Neural progenitor cell (in vitro differentiated cells): ENCODE measurements around the gene CALCOCO2. TPM values are rescaled to one million over a fixed set of nuclear protein-coding genes. Genes with fewer than 3 reads are reported as not detected.

Experiments
- DNase-seq: peaks from one replicate; pipeline ENCODE4 v3.0.0-alpha.2; 2016; ENCODE audit warnings: low spot score
- H2AFZ ChIP-seq: fragments of 200-600 bp; sonication (generic); replicated peaks from 2 replicates; pipeline ENCODE4 v1.6.1; 2016; ENCODE audit warnings: antibody characterized with exemption
- H3F3A ChIP-seq: fragments of 200-600 bp; sonication (generic); 2 replicates; pipeline ENCODE4 v1.6.1; 2016; ENCODE audit warnings: antibody characterized with exemption, low read depth
- H3K27ac ChIP-seq: fragments of 200-600 bp; sonication (generic); 2 replicates; pipeline ENCODE4 v1.5.1; 2016; ENCODE audit warnings: mild to moderate bottlenecking
- H3K27me3 ChIP-seq: fragments of 200-600 bp; sonication (generic); 2 replicates; pipeline ENCODE4 v1.6.1; 2016; ENCODE audit warnings: mild to moderate bottlenecking, moderate library complexity
- H3K36me3 ChIP-seq: fragments of 200-600 bp; sonication (generic); 2 replicates; pipeline ENCODE4 v1.5.1; 2016
- H3K4me1 ChIP-seq: fragments of 200-600 bp; sonication (generic); 2 replicates; pipeline ENCODE4 v1.6.1; 2016; ENCODE audit warnings: mixed run types
- H3K4me2 ChIP-seq: fragments of 200-600 bp; sonication (generic); 2 replicates; pipeline ENCODE4 v1.6.1; 2016
- H3K4me3 ChIP-seq: fragments of 200-600 bp; sonication (generic); 2 replicates; pipeline ENCODE4 v1.5.1; 2016
- H3K79me2 ChIP-seq: fragments of 200-600 bp; sonication (generic); 2 replicates; pipeline ENCODE4 v1.6.1; 2016; ENCODE audit warnings: low read depth
- H3K9ac ChIP-seq: fragments of 200-600 bp; sonication (generic); 2 replicates; pipeline ENCODE4 v1.6.1; 2016
- H3K9me3 ChIP-seq: fragments of 200-600 bp; sonication (generic); 2 replicates; pipeline ENCODE4 v1.5.1; 2016; ENCODE audit warnings: low read depth
- H4K20me1 ChIP-seq: fragments of 200-600 bp; sonication (generic); 2 replicates; pipeline ENCODE4 v1.6.1; 2016; ENCODE audit warnings: low read depth
- H3K27ac Mint-ChIP-seq: 3 replicates; pipeline ENCODE4 v1.8.0; 2021; ENCODE audit warnings: mixed read lengths
- H3K27me3 Mint-ChIP-seq: 2 replicates; pipeline ENCODE4 v1.8.0; 2022; ENCODE audit warnings: low read depth, mild to moderate bottlenecking, inconsistent platforms, moderate library complexity, mixed read lengths; ENCODE audit not compliant: insufficient read depth
- H3K36me3 Mint-ChIP-seq: 3 replicates; pipeline ENCODE4 v1.8.0; 2021; ENCODE audit warnings: mixed read lengths
- H3K4me1 Mint-ChIP-seq: 3 replicates; pipeline ENCODE4 v1.8.0; 2021; ENCODE audit warnings: mixed read lengths
- H3K4me3 Mint-ChIP-seq: 3 replicates; pipeline ENCODE4 v1.8.0; 2021; ENCODE audit warnings: mild to moderate bottlenecking, moderate library complexity, mixed read lengths
- H3K9me3 Mint-ChIP-seq: 3 replicates; pipeline ENCODE4 v1.8.0; 2020; ENCODE audit warnings: mixed read lengths
- EZH2 ChIP-seq: fragments of 200-600 bp; sonication (generic); IDR thresholded peaks from 2 replicates; pipeline ENCODE4 v1.6.1; 2017; ENCODE audit warnings: antibody characterized with exemption, mild to moderate bottlenecking, moderate library complexity
- EZH2phosphoT487 ChIP-seq: fragments of 200-600 bp; sonication (generic); IDR thresholded peaks from 2 replicates; pipeline ENCODE4 v1.6.1; 2017; ENCODE audit warnings: antibody characterized with exemption
- small RNA-seq: library from RNA; depleted of rRNA; stranded (forward); fragments of <200 nt; gene quantifications from one replicate; pipeline ENCODE3, GENCODE V24; 2015
- total RNA-seq: library from RNA; depleted of rRNA; stranded (reverse); fragments of >200 nt; gene quantifications from 2 replicates; pipeline ENCODE4 v1.2.3, GENCODE V29; 2015; ENCODE audit warnings: low replicate concordance
- TF ChIP-seq, protein P1 (sequence below): fragments of 200-600 bp; sonication (generic); IDR thresholded peaks from 2 replicates; pipeline ENCODE4 v1.5.1; 2017; ENCODE audit warnings: antibody characterized with exemption, mild to moderate bottlenecking

Gene CALCOCO2
- total RNA-seq, 1 donor from 2014 or later: 34.1 TPM

DNA sequence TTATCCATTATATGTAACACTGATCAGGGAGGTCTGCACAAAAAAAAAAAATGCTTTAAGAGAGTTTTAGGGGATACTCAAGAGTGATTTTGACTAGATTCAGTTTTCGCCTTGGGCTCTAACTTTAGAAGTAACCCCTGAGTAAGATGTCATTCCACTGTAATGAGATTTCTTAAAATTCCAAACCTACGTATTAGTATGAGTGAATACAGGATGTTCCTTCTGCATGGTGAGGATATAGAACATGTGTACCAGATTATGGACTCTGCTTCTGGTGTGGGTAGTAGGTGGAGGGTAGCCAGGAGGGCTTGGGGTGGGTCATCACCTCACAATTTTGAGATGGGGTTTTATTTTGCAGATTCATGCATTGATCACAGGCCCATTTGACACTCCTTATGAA is 81.6 kb downstream of the CALCOCO2 start:
- Histone ChIP-seq H3K27me3 (no peaks in the 10 kb centered on the region), H3K79me2 (peaks cover 91% of the 10 kb centered on the region), H3K36me3 (no peaks in the 10 kb centered on the region), H3K9ac (no peak overlapping the region), H3K4me2 (no peak overlapping the region), H3K4me1 (peaks cover 14% of the 10 kb centered on the region), H2AFZ (no peak overlapping the region), H3K27ac (no peak overlapping the region), H3F3A (peaks cover 17% of the 10 kb centered on the region), H3K9me3 (no peaks in the 10 kb centered on the region), H4K20me1 (peaks cover 73% of the 10 kb centered on the region), H3K4me3 (no peak overlapping the region)
- H3K36me3 Mint-ChIP-seq: peaks cover 44% of the 10 kb centered on the region
- H3K9me3 Mint-ChIP-seq: no peaks in the 10 kb centered on the region
- DNase-seq: no peak
- TF ChIP-seq, protein P1, sequence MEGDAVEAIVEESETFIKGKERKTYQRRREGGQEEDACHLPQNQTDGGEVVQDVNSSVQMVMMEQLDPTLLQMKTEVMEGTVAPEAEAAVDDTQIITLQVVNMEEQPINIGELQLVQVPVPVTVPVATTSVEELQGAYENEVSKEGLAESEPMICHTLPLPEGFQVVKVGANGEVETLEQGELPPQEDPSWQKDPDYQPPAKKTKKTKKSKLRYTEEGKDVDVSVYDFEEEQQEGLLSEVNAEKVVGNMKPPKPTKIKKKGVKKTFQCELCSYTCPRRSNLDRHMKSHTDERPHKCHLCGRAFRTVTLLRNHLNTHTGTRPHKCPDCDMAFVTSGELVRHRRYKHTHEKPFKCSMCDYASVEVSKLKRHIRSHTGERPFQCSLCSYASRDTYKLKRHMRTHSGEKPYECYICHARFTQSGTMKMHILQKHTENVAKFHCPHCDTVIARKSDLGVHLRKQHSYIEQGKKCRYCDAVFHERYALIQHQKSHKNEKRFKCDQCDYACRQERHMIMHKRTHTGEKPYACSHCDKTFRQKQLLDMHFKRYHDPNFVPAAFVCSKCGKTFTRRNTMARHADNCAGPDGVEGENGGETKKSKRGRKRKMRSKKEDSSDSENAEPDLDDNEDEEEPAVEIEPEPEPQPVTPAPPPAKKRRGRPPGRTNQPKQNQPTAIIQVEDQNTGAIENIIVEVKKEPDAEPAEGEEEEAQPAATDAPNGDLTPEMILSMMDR: no peak
- no peak for TF ChIP-seq EZH2phosphoT487
- no peak for TF ChIP-seq EZH2
- peaks cover 5% of the 10 kb centered on the region for H3K27me3 Mint-ChIP-seq
- H3K4me3 Mint-ChIP-seq: no peak overlapping the region
- no peak overlapping the region for H3K27ac Mint-ChIP-seq
- H3K4me1 Mint-ChIP-seq: peaks cover 34% of the 10 kb centered on the region

Small RNA genes within 50 kb of the gene (small RNA-seq; reads per million reads assigned to genes)
- gene AC068531.1 (not detected), gene RF00263 (not detected)

Other genes starting within 250 kb of the CALCOCO2 start
- not detected in 2 replicates for gene HOXB3, start 240.8 kb upstream of the CALCOCO2 start, total RNA-seq
- not detected in 2 replicates for gene HOXB5, start 237.3 kb upstream of the CALCOCO2 start, total RNA-seq
- gene HOXB6, start 226.0 kb upstream of the CALCOCO2 start, total RNA-seq: not detected in 2 replicates
- not detected in 2 replicates for gene HOXB7, start 220.0 kb upstream of the CALCOCO2 start, total RNA-seq
- not detected in 2 replicates for gene HOXB8, start 215.7 kb upstream of the CALCOCO2 start, total RNA-seq
- not detected in 2 replicates for gene HOXB9, start 204.7 kb upstream of the CALCOCO2 start, total RNA-seq
- not detected in 2 replicates for gene PRAC1, start 108.5 kb upstream of the CALCOCO2 start, total RNA-seq
- gene PRAC2, start 107.8 kb upstream of the CALCOCO2 start, total RNA-seq: not detected in 2 replicates
- not detected in 2 replicates for gene HOXB13, start 102.3 kb upstream of the CALCOCO2 start, total RNA-seq
- 6.8 and 17.4 TPM in 2 replicates for gene TTLL6, start 13.8 kb upstream of the CALCOCO2 start, total RNA-seq
- 29.4 and 51.7 TPM in 2 replicates for gene ATP5MC1, start 61.8 kb downstream of the CALCOCO2 start, total RNA-seq
- 45.5 and 57.9 TPM in 2 replicates for gene UBE2Z, start 77.4 kb downstream of the CALCOCO2 start, total RNA-seq
- gene SNF8, start 113.8 kb downstream of the CALCOCO2 start, total RNA-seq: 93.0 and 103 TPM in 2 replicates
- gene GIP, start 137.6 kb downstream of the CALCOCO2 start, total RNA-seq: not detected in 2 replicates
- 129 and 137 TPM in 2 replicates for gene IGF2BP1, start 166.3 kb downstream of the CALCOCO2 start, total RNA-seq